ENCODE data around the gene CD247.

CD247 gene

DNA sequence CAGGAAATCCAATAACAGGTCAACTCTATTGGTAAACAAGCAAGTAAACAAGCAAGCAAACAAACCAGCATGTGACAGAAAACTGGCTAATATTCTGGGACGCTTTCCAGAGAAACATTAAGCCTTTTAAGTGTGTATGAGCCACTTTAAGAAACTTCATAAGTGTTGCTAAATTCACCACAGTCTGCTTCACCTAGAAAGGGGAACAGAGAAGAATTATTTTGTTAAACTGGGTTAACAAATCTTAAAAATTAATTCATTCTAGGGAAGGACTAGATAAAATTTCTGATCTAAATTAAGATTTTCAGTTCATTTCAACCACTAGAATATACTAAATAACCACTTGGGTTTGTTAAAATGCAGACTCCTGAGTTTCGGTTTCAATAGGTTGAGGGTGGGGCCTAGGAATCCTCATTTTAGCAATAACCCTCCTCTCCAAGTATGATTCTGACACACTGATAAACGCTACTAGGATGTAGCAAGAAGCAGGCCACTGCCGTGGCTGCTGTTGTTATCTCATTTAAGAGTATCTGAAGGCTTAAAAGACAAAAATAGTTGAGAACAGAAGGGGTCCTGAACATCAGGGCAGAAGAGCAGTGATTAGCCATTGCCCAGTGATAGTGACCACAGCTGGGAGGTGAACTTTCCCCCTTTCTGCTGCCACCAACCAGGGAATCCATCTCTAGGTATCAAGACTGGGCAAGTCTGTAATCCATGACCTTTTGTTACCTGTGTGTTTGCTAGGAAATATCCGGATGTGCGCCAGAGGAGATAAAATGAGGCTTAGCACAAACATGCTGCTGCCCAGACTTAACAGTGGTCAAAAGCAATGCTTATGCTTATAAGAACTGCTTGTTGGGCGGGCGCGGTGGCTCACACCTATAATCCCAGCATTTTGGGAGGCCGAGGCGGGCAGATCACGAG is 24.0 kb upstream of the CD247 start:
- no peak for DNase-seq (ENCODE audit: low read depth, low spot score)

DNA sequence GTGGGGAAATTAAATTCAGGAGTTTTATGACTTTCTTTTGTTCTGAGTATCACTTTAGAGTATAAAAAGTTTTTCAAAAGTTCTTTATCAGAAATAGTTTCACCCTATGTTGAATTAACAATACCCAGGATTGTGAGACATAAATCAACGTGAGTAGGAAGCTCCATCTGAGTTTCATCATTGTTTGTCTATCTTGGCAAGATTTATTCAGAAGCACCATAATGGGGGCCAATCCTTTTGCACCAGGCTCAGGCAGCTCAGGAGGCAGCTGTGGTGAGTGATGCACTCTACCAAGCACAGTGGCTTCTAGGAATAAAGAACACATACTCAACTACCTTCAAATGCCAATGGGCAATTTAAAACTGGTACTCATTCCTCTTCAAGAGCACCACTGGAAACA is 23.3 kb upstream of the CD247 start:
- no peak for DNase-seq (ENCODE audit: low read depth, low spot score)

DNA sequence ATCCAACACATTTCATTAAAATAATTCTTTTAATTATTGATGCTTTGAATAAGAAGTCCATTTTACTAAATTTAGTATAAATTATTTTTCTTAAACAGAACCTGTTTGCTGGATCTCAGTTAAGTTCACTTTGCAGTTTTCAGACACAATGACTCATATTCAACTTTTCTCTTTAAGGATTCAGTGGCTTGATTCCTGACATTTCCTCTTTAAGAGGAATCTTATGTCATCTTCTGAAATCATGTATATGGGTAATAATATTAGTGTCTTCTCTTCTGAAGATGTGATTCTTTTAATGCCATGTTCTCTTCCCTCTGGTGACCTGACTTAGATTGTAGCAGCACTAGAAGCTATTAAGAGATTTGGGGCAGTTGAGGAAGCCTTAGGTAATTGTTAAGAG is 22.7 kb upstream of the CD247 start:
- no peak for DNase-seq (ENCODE audit: low read depth, low spot score)

DNA sequence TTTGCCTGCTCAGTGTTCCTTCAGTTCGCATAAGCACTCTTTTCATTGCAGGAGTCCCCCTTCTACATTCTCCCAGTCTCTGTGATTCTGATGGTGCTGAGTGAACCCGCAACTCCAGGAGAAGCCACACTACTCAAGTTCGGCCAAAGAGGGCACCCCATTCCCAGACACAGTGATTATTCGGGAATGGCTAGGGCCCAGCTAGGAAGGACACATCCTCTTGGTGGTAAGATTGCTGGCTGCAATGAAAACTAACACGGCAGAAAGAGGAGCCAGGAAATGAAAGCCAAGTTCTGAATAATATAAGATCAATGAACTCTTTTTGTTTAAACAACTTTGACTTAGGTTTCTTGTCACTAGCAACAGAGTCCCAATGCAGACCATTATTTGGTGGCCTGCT is 20.3 kb upstream of the CD247 start:
- DNase-seq (ENCODE audit: low read depth, low spot score): no peak

DNA sequence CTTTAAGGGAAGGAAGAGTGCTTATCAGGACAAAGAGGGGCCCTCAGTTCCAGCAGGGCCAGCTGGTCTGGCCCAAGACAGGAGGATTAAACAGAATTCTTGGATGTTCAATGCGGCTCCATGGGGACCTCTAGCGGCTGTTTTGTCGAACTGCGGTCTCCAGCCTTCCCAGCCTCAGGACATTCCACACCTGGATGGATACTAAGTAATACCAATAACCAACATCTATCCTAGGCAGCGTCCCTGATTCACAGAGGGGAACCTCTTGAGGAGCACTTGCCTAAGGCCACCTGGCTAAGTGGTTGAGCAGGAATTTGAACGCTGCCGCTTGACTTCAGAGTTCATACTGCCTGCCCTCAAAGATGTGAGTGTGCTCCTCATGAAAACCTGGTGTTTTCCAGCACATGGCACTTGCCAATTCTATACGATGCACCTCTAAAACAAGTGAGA is 15.5 kb upstream of the CD247 start:
- DNase-seq (ENCODE audit: low read depth, low spot score): no peak

DNA sequence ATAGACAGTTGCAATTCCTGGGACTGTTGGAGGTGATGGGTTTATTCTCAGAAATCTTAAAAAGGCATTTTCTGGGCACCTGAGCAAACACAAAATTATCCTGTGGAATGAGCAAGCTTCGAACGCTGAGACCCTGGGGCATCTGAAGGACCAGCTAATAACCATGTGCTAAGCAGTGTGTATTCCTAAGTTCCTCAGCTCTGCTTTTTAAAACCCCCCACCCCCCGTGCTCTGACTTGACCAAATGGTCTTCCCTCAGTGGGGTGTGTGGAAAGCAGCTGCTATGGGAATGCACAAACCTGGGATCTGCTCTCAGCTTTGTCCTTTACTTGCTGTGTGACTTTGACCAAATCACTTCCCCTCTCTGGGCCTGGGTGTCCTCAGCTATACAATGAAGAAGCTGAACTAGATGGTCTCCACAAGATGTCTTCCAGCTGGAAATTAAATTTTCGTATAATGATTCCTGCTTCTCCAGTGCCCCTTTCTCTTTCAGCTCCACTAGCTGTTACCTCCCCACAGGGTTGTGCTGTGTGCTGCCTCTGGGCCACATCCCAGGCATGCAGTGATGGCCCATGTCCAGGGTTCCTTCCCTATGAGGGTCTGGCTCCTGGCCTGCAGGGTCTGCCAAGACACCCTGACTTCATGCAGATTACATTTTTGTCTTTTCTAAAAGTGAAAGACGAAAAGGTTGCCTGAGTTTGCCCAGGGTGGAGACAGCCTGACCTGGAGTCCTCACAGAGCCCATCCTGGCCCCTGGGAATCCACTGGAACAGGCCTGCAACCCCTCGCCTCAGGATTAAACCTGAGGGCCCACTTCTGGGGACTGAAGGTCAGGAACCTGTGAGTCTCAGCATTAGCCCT is 14.9 kb upstream of the CD247 start:
- DNase-seq (ENCODE audit: low read depth, low spot score): no peak

DNA sequence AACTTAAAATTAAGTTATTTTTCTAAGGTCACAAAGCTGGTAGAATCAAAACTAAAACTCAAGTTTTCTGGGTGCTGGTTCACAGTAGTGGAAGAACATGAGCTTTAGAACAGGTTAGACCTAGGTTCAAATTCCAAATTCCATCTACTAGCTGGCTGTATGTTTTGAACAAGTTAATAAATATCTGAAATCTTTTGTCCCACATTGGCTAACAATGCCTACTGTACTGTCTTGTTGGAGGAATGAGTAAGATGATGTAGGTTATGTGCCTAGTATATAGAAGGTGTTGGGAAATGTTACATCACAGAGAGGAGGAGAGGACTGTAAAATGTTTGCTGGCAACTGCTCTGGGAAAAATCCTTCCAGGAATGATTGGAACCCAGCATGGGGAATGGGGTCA is 14.0 kb upstream of the CD247 start:
- no peak for DNase-seq (ENCODE audit: low read depth, low spot score)

DNA sequence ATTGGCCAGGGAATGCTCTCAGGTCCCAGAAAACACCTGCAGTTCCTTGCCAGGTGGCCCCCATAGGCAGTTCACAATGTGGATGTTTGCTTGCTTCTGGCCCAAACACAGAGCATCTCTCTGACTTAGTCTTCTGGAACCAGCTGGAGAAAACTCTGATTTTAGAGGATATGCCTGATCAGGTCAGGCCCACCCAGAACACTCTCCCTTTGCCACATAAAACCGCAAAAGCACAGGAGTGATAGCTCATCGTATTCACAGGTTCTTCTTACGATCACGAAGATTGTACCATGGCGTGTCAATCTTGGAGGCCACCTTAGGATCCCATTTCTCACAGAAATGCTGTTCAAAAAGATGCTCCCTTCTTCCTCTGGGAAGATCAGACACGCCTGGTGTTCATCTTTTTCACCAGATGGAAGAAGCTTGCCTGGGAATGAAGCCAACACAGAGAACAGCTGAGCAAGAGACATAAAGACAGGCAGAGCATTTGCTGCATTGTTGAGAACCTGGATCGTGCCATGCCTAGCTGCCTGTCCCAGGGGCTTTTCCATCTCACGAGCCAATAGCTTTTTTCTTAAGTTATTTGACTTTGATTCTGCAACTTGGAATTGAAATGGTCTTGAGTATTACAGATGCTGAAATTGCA is 11.6 kb upstream of the CD247 start:
- no peak for DNase-seq (ENCODE audit: low read depth, low spot score)

DNA sequence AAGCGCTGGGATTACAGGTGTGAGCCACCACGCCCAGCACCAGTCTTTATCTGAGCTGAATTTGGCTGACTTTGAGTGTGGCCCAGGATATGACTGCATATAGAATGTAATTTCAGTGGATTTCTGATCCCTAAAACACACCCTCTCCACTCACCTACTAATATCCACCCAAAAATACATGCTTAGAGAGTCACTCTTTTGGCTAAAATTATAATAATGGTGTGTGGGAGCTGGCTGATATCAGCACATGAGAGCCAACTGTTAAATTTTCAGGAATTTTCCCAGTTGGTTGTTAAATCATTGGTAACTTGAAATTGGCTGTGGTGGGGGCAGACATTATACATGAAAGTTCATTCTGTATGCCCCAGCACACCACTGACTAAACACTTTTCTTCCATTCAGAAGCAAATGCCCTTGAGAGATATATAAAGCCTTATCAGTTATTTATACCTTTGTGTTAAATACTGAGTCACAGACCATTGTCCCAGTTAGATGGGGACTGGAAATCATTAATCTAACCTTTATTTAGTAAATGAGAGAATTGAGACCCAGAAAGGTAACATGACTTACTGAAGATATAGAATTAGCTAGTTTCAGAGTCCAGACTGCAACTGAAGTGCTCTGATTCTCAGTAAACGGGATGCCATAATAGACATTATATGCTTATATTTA is 9.9 kb upstream of the CD247 start:
- no peak for DNase-seq (ENCODE audit: low read depth, low spot score)

DNA sequence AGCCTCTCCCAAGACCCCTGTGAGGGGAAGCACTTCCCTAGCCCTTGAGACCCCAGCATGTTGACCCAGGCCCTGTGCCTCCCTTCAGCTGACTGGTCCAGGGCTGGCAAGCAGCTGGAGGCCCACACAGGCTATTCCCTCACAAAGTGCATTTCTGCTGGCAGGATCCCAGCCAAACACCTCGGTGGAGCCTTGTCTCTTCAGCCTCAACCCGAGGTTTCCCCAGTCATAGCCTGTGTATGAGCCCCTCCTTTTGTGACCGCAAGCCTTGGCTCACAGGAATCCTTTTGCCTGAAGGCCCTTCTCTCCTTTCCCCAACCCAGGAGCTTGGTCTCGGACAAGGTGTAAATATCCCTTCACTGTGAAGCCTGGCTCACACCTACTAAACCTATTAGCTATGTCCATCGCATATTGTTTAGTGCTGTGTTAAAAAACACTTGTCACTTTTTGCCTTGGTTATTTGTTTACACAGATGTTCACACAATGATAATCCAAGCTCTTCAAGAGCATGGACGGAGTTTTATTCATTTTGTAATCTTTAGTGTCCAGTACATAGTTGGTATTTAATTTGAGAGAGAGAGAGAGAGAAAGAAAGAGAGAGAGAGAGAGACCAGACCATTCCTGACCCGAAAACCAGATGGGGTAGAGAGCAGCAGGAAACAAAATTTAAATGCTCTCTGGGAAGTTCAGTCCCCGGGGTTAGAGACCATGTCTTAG is 8.5 kb upstream of the CD247 start:
- DNase-seq (ENCODE audit: low read depth, low spot score): no peak

DNA sequence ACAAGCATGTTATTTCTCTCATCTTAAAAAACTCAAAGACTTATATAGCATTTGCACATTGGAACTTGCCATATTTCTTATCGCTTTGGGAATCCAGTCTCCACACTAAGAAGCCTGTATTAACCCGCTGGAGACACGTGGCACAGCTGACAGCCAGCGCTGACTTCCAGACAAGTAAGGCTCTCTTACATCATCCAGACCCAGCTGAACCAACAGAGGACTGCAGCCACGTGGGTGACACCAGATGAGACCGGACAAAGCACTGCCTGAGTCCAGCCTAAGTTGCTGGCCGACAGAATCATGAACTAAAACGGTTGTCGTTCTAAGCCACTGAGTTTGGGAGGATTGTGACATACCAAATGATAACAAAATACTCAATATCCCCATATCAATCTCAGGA is 6.3 kb upstream of the CD247 start:
- no peak for DNase-seq (ENCODE audit: low read depth, low spot score)

DNA sequence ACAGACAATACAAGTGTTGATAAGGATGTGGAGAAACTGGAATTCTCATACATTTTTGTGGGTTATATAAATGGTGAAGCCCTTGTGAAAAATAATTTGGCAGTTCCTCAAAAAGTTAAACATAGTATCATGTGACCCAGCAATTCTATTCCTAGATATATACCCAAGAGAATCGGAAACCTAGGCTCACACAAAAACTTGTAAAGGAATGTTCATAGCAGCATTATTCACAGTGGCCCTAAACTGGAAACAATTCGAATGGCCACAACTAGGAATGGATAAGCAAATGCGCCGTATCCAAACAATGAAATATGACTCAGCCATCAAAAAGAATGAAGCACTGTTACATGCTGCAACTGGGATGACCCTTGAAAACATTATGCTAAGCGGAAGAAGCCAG is 3.9 kb upstream of the CD247 start:
- no peak for DNase-seq (ENCODE audit: low read depth, low spot score)

DNA sequence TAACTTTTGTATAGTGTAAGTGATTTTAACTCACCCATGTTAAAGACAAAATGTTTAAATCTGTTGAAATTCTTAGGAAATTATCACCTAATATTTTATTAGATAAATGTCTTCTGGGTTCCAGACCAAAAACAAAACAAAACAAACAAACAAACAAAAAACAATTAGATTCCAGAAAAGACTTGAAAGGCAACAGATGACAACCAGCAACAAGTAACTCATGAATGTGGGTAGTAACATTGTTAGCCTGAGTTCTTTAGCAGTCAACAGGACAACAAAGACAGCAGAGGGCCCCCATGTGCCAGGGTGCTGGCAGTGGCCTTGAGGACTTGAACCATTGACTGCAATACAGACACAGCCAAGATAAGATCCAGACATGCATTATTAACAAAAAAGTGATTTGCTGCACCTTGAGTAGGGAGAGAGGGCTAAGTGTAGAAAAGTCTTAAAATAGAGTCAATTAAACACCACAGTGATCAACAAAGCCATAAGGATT is 2.4 kb upstream of the CD247 start:
- no peak for DNase-seq (ENCODE audit: low read depth, low spot score)

DNA sequence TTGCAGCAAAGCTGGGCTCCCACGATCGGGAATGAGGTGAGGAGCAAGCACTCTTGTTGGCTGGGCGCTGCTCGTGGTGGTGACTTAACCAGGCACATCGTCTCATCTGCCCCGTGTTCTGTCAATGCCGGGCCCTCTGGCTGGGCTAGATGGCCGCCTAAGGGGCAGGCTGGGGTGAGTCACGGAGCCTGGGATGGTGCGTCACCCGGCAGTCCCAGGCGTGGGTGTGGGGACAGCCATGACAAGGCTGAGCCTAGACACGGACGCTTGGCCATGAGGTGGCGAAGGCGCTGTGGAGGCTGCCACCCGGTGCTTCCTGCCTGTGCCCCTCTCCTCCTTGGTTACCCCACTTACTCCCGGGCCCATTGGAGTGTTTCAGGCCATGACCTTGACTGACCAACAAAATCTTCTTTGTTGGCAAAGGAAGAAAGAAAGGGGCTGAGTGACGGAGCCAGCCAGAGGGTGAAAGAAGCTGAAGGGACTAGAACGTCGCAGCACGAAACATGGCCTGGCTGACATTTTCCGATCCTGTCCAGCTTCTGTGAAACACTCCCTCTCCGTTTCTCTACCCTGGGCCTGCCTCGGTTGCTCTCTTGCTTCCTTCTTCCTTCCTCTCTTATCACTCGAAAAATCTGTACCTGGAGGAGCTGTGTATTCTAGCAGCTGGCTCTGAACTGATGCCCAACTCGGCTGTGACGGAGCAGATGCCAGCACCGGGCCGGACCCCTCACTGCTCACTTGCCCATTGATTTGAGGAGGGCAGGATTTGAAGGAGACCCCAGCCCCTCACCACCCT is 596 bp downstream of the CD247 start:
- DNase-seq (ENCODE audit: low read depth, low spot score): no peak

DNA sequence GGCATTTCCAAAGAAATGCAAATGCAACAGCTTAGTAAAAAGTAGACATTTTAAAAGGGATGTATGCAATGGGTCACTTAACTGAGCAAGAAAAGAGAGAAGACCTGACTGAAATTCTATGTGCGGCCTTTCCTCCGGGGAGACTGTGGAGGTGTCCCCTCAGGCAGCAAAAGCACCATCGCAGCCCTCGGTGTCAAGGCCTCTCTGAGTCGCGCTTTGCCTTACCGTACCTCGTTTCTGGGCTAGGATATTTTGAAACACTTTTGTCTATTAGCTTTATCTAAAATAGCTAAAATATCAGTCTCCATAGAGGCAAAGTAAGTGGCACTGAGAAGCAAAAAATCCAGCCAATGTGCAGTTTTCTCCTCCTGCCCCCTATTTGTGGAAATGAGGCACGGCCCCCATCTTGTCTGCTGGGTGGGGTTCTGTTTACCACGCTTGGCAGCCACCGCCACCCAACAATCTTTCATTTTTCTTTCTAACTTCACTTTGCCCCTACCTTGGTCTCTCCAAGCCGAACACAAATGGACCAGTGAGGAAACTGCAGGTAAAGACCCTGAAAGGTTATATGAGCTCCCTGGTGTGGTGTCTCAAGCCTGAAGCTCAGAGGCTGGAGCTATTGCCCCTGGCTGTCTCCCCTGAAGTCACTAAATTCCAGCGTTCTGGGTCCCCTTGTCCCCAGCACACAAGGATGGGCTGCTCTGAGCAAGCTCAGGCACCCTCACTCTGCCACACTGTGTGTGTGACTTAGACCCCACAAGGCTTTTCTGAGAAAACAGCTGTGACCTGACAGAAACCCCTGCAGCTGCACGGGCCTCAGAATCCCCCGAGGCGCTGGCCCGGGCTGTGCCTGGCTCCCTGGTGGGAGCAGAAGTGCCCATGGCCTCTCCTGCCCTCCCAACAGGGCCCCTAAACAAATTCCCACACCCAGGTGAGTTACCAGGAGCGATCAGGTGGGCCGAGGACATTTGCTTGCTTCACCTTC is 1.6 kb downstream of the CD247 start:
- no peak for DNase-seq (ENCODE audit: low read depth, low spot score)

DNA sequence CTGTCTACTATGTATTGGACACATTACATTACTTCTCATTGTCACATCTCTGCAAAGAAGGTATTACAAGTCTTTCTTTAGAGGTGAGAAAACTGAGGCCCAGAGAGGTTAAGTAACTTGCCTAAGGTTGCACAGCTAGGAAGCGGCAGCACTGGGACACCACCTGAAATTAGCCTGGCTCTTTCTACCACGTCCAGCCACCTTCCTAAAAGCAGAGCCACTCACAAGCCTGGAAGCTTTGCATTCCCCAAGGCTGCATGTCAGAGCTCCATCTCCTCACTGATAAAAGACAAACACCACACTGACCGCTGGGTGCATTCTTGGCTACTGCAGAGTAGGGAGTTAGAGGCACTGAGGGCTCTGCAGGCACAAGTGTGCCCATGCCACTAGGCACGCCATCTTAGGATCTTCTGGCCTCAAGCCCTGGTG is 2.4 kb downstream of the CD247 start:
- no peak for DNase-seq (ENCODE audit: low read depth, low spot score)

DNA sequence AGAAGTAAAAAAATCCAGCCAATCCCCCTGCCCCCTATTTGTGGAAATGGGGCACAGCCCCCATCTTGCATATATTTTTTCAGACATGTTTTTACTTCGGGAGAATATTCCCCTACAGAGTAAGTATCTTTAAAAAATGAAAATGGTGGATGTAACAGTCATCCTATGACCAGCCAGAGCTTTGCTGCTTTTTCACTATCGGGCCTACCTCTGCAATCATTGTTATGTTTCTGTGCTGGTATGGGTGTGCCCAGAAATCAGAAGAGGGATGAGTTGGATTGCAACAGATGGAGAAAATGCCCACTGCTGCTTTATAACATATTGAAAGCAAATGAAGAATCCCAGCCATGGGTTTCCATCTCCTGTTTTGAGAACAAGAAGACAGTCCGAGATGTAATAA is 2.9 kb downstream of the CD247 start:
- DNase-seq (ENCODE audit: low read depth, low spot score): no peak

DNA sequence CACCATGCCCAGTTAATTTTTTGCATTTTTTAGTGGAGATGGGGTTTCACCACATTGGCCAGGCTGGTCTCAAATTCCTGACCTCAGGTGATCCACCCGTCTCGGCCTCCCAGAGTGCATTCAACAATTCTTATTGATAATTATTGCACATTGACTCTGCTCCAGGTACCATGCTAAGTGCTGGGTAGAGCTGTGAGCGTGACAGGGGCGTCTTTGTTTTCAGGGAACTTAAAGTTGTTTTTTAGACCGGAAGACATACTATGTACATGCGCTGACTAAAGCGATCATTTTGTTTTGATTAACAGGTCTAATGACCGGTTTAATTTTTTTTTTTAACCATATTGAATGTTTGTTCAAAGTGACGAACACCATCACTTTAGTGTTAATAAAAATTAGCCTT is 4.0 kb downstream of the CD247 start:
- DNase-seq (ENCODE audit: low read depth, low spot score): no peak
